GM21619 (cell line): ENCODE data around the gene ZNF275.
"Not testable (repeated sequence)": the region's sequence is repeated elsewhere in the genome, so short reads cannot be mapped to it uniquely, and the experiment has no call there.

ENCODE experiments used
- ATAC-seq: cut with Tn5 transposase; IDR thresholded peaks from one replicate; pipeline ENCODE4 v1.9.1; 2021; ENCODE audit not compliant: unreplicated experiment

The ZNF275 gene

GRCh38 chrX:153387345-153387744, 53.4 kb downstream of the ZNF275 start:
- ATAC-seq = no peak

- no peak for ATAC-seq
These were observed 54.2 kb downstream of the ZNF275 start for GRCh38 chrX:153387987-153388721.

GRCh38 chrX:153388722-153389459, 54.9 kb downstream of the ZNF275 start:
- no peak for ATAC-seq

- ATAC-seq = not testable (repeated sequence)
These were observed 55.5 kb downstream of the ZNF275 start for GRCh38 chrX:153389460-153389768.

GRCh38 chrX:153392642-153393321, 58.8 kb downstream of the ZNF275 start:
- ATAC-seq = no peak

- ATAC-seq = no peak
These were observed 60.7 kb downstream of the ZNF275 start for GRCh38 chrX:153394612-153395011.

- ATAC-seq = no peak
These were observed 61.8 kb downstream of the ZNF275 start for GRCh38 chrX:153395613-153396319.

GRCh38 chrX:153396320-153397195, 62.6 kb downstream of the ZNF275 start:
- no peak for ATAC-seq

GRCh38 chrX:153397256-153397960, 63.5 kb downstream of the ZNF275 start:
- ATAC-seq = no peak

GRCh38 chrX:153398275-153398960, 64.5 kb downstream of the ZNF275 start:
- ATAC-seq = no peak

- no peak for ATAC-seq
These were observed 66.5 kb downstream of the ZNF275 start for GRCh38 chrX:153400146-153401132.

- no peak for ATAC-seq
These were observed 67.3 kb downstream of the ZNF275 start, which contains the start of gene PNMA6E for GRCh38 chrX:153401133-153401764. TSS of gene PNMA6E (minus strand) at chrX:153401350. CDS start at chrX:153398849, 2,501 bp downstream.
